OCI-LY1 (cell line): ENCODE data around the gene SH3BGR.

Source experiments
- EZH2 ChIP-seq: fragments of 200-600 bp; sonication (generic), shearing (Covaris generic); IDR thresholded peaks from 2 replicates; pipeline ENCODE4 v1.8.0; 2017; ENCODE audit warnings: borderline replicate concordance, mixed run types, mild to moderate bottlenecking, antibody characterized with exemption, low read length, moderate library complexity, mixed read lengths
- TF ChIP-seq, protein P1 (sequence below): fragments of 200-600 bp; sonication (generic), shearing (Covaris generic); IDR thresholded peaks from 2 replicates; pipeline ENCODE4 v1.5.1; 2017; ENCODE audit warnings: mild to moderate bottlenecking, antibody characterized with exemption, low read length, moderate library complexity, mixed read lengths

DNA sequence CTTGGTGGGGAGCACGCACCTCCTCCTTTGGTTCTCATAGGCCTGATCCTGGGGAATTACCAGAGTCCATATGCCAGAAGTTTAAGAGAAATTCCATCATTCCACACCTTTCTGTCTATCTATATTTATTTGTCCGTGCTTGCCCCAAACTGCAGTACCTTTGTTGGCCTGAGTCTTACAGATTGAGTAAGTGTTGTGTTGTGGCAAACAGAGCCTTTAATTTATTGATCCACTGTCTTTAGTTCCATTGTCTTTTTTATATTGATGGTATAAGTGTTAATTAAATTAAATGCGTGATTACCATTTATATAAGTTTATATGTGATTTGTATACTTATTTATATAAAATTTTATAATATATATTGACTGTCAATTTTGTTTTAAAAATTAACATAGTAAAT, 4.9 kb downstream of the SH3BGR start:
- TF ChIP-seq, protein P1, sequence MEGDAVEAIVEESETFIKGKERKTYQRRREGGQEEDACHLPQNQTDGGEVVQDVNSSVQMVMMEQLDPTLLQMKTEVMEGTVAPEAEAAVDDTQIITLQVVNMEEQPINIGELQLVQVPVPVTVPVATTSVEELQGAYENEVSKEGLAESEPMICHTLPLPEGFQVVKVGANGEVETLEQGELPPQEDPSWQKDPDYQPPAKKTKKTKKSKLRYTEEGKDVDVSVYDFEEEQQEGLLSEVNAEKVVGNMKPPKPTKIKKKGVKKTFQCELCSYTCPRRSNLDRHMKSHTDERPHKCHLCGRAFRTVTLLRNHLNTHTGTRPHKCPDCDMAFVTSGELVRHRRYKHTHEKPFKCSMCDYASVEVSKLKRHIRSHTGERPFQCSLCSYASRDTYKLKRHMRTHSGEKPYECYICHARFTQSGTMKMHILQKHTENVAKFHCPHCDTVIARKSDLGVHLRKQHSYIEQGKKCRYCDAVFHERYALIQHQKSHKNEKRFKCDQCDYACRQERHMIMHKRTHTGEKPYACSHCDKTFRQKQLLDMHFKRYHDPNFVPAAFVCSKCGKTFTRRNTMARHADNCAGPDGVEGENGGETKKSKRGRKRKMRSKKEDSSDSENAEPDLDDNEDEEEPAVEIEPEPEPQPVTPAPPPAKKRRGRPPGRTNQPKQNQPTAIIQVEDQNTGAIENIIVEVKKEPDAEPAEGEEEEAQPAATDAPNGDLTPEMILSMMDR: no peak
- no peak for TF ChIP-seq EZH2
